ENCODE results near the gene TRO. TPM values are rescaled to one million over a fixed set of nuclear protein-coding genes. Genes with fewer than 3 reads are reported as not detected.

Gene TRO
- total RNA-seq, 6 experiments from 2014 or later, result 13.3 to 20.0 (median 18.4) TPM

GRCh38 chrX:54930291-54931049 lies 9.8 kb downstream of the TRO start:
- H3K36me3 Mint-ChIP-seq (ENCODE audit: low read depth), result no peaks in the 10 kb centered on the region; the same call in 1 of the 2 replicates
- H3K4me1 Mint-ChIP-seq (ENCODE audit: low read depth), result no peaks in the 10 kb centered on the region
- TF ChIP-seq CTCF (IDR thresholded peaks at IDR 0.05), result no peak
- H3K27me3 Mint-ChIP-seq (ENCODE audit: insufficient read depth), result no peaks in the 10 kb centered on the region; the same call in 1 of the 2 replicates
- no peaks in the 10 kb centered on the region for H3K9me3 Mint-ChIP-seq
- no peak overlapping the region for H3K4me3 Mint-ChIP-seq
- no peak overlapping the region for H3K27ac Mint-ChIP-seq
- DNase-seq, result no peak

- Mint-ChIP-seq H3K9me3 (no peaks in the 10 kb centered on the region), H3K4me1 (ENCODE audit: low read depth) (no peaks in the 10 kb centered on the region)
Observed at GRCh38 chrX:54931107-54931506, 10.5 kb downstream of the TRO start.

GRCh38 chrX:54933150-54933826 lies 12.7 kb downstream of the TRO start:
- Mint-ChIP-seq H3K4me3 (no peak overlapping the region), H3K27me3 (ENCODE audit: insufficient read depth) (no peaks in the 10 kb centered on the region; the same call in 1 of the 2 replicates), H3K9me3 (no peaks in the 10 kb centered on the region), H3K4me1 (ENCODE audit: low read depth) (no peaks in the 10 kb centered on the region), H3K36me3 (ENCODE audit: low read depth) (no peaks in the 10 kb centered on the region), H3K27ac (no peak overlapping the region)
- DNase-seq, result no peak
- TF ChIP-seq CTCF (IDR thresholded peaks at IDR 0.05), result no peak

More at GRCh38 chrX:54931107-54931506, 10.5 kb downstream of the TRO start:
- no peaks in the 10 kb centered on the region; the same call in 1 of the 2 replicates for H3K36me3 Mint-ChIP-seq (ENCODE audit: low read depth)
- TF ChIP-seq CTCF (IDR thresholded peaks at IDR 0.05), result no peak
- H3K27ac Mint-ChIP-seq, result no peak overlapping the region
- no peak for DNase-seq
- H3K27me3 Mint-ChIP-seq (ENCODE audit: insufficient read depth), result no peaks in the 10 kb centered on the region; the same call in 1 of the 2 replicates
- no peak overlapping the region for H3K4me3 Mint-ChIP-seq

- Mint-ChIP-seq H3K9me3 (no peaks in the 10 kb centered on the region), H3K36me3 (ENCODE audit: low read depth) (no peaks in the 10 kb centered on the region), H3K27me3 (ENCODE audit: insufficient read depth) (peaks cover 2% of the 10 kb centered on the region), H3K27ac (no peak overlapping the region), H3K4me1 (ENCODE audit: low read depth) (no peaks in the 10 kb centered on the region), H3K4me3 (no peak overlapping the region)
- no peak for TF ChIP-seq CTCF (IDR thresholded peaks at IDR 0.05)
- no peak for DNase-seq
Observed at GRCh38 chrX:54934058-54934457, 13.4 kb downstream of the TRO start.

- Mint-ChIP-seq H3K36me3 (ENCODE audit: low read depth) (no peaks in the 10 kb centered on the region), H3K27me3 (ENCODE audit: insufficient read depth) (peaks cover 2% of the 10 kb centered on the region), H3K9me3 (no peaks in the 10 kb centered on the region), H3K27ac (no peak overlapping the region), H3K4me3 (no peak overlapping the region), H3K4me1 (ENCODE audit: low read depth) (no peaks in the 10 kb centered on the region)
- no peak for TF ChIP-seq CTCF (IDR thresholded peaks at IDR 0.05)
- no peak for DNase-seq
Observed at GRCh38 chrX:54934890-54935289, 14.3 kb downstream of the TRO start.
